SK-N-SH treated with all-trans-retinoic acid at 6 μM for 48 hours (cell line): ENCODE data around the gene ITK.
"Not testable (repeated sequence)": the region's sequence is repeated elsewhere in the genome, so short reads cannot be mapped to it uniquely, and the experiment has no call there.

Experiments
- ATAC-seq: fragments of 200-7000 bp; cut with Tn5 transposase; 3 replicates; pipeline ENCODE4 v1.9.1; 2020; ENCODE audit warnings: mild to moderate bottlenecking, moderate library complexity
- ARNTL ChIP-seq: fragments of 450-650 bp; formaldehyde crosslinking; IDR thresholded peaks from 2 replicates; pipeline ENCODE4 v1.5.0; 2020; ENCODE audit warnings: low read depth, mild to moderate bottlenecking, moderate library complexity, borderline replicate concordance
- BACH2 ChIP-seq: fragments of 250-450 bp; sonication (Bioruptor Pico); IDR thresholded peaks from 2 replicates; pipeline ENCODE4 v1.9.0; 2021; ENCODE audit warnings: mild to moderate bottlenecking, borderline replicate concordance
- CSDC2 ChIP-seq: fragments of 250-450 bp; sonication (Bioruptor Pico); IDR thresholded peaks from 2 replicates; pipeline ENCODE4 v1.5.0; 2020; ENCODE audit warnings: mild to moderate bottlenecking, moderate library complexity
- ESRRG ChIP-seq: fragments of 250-450 bp; sonication (Bioruptor Pico); IDR thresholded peaks from 2 replicates; pipeline ENCODE4 v1.6.1; 2021; ENCODE audit warnings: mild to moderate bottlenecking
- GLIS3 ChIP-seq: fragments of 250-450 bp; sonication (Bioruptor Pico); IDR thresholded peaks from 2 replicates; pipeline ENCODE4 v1.5.0; 2020; ENCODE audit warnings: mild to moderate bottlenecking, moderate library complexity
- ISL1 ChIP-seq: fragments of 250-450 bp; sonication (Bioruptor Pico); IDR thresholded peaks from 2 replicates; pipeline ENCODE4 v2.1.2; 2022; ENCODE audit warnings: mild to moderate bottlenecking, moderate library complexity
- OSR1 ChIP-seq: fragments of 250-450 bp; sonication (Bioruptor Pico); IDR thresholded peaks from 2 replicates; pipeline ENCODE4 v1.8.0; 2022; ENCODE audit warnings: moderate library complexity, mild to moderate bottlenecking, inconsistent platforms
- RARB ChIP-seq: fragments of 250-450 bp; sonication (Bioruptor Pico); IDR thresholded peaks from 2 replicates; pipeline ENCODE4 v1.8.0; 2021; ENCODE audit warnings: mild to moderate bottlenecking, moderate library complexity
- SNAI2 ChIP-seq: fragments of 250-450 bp; sonication (Bioruptor Pico); IDR thresholded peaks from 2 replicates; pipeline ENCODE4 v1.5.0; 2020; ENCODE audit warnings: mild to moderate bottlenecking, moderate library complexity
- TCF4 ChIP-seq: fragments of 250-450 bp; sonication (Bioruptor Pico); IDR thresholded peaks from 2 replicates; pipeline ENCODE4 v1.8.0; 2021; ENCODE audit warnings: mild to moderate bottlenecking, moderate library complexity, borderline replicate concordance
- TOX ChIP-seq: fragments of 250-450 bp; sonication (Bioruptor Pico); IDR thresholded peaks from 2 replicates; pipeline ENCODE4 v1.8.0; 2021; ENCODE audit warnings: mild to moderate bottlenecking, moderate library complexity, borderline replicate concordance
- ZC3H10 ChIP-seq: fragments of 250-450 bp; sonication (Bioruptor Pico); IDR thresholded peaks from 2 replicates; pipeline ENCODE4 v1.5.1; 2021; ENCODE audit warnings: mild to moderate bottlenecking, moderate library complexity
- ZFP3 ChIP-seq: fragments of 250-450 bp; sonication (Bioruptor Pico); IDR thresholded peaks from 2 replicates; pipeline ENCODE4 v1.5.0; 2020; ENCODE audit warnings: mild to moderate bottlenecking, moderate library complexity
- ZFP30 ChIP-seq: fragments of 450-650 bp; formaldehyde crosslinking; IDR thresholded peaks from 2 replicates; pipeline ENCODE4 v1.5.0; 2022; ENCODE audit warnings: mild to moderate bottlenecking, moderate library complexity
- ZNF565 ChIP-seq: fragments of 450-650 bp; formaldehyde crosslinking; conservative IDR thresholded peaks from 2 replicates; pipeline ENCODE4 v1.5.0; 2020; ENCODE audit warnings: low read depth, mild to moderate bottlenecking, moderate library complexity
- ZNF70 ChIP-seq: fragments of 450-650 bp; formaldehyde crosslinking; IDR thresholded peaks from 2 replicates; pipeline ENCODE4 v1.5.0; 2020; ENCODE audit warnings: mild to moderate bottlenecking, moderate library complexity
- ZNF8 ChIP-seq: fragments of 450-650 bp; formaldehyde crosslinking; IDR thresholded peaks from 2 replicates; pipeline ENCODE4 v1.5.0; 2020; ENCODE audit warnings: mild to moderate bottlenecking, moderate library complexity
- TF ChIP-seq, protein P1 (sequence below): fragments of 250-450 bp; sonication (Bioruptor Pico); IDR thresholded peaks from 2 replicates; pipeline ENCODE4 v1.5.1; 2021; ENCODE audit warnings: mild to moderate bottlenecking, moderate library complexity
- TF ChIP-seq, protein P2 (sequence below): fragments of 250-450 bp; sonication (Bioruptor Pico); IDR thresholded peaks from 2 replicates; pipeline ENCODE4 v1.5.0; 2020; ENCODE audit warnings: mild to moderate bottlenecking, moderate library complexity
- TF ChIP-seq, protein P3 (sequence below): fragments of 250-450 bp; sonication (Bioruptor Pico); IDR thresholded peaks from 2 replicates; pipeline ENCODE4 v1.8.0; 2020; ENCODE audit warnings: mild to moderate bottlenecking, moderate library complexity, borderline replicate concordance
- TF ChIP-seq, protein P4 (sequence below): fragments of 250-450 bp; sonication (Bioruptor Pico); IDR thresholded peaks from 2 replicates; pipeline ENCODE4 v1.5.1; 2020; ENCODE audit warnings: low read depth, mild to moderate bottlenecking, moderate library complexity

The ITK gene

DNA sequence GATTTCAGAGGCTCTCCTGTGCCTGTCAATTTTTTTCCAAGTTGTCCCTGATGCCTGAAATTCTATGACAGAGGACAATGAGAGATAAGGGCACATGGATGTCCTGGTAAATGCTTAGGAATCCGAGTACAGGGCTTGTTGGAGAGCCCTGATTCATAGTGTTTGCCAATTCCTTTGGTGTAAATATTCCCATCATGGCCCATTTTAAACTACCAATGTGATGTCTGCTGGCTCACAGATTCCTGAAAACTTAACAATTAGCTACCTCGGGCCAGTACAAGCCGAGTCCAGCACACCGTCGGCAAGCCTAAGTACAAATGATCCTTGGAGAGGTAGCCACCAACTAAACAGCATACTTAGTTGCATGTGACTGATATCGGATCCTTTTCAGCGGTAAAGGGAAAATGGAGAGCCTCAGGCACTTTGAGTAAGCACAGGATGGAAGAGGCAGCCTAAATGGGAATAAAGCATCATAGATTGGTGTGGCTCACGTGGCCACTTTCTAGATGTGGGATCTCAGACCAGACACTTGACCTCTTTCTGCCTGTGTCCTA is 3.6 kb downstream of the ITK start:
- ATAC-seq, result no peak
- no peak for TF ChIP-seq TOX

DNA sequence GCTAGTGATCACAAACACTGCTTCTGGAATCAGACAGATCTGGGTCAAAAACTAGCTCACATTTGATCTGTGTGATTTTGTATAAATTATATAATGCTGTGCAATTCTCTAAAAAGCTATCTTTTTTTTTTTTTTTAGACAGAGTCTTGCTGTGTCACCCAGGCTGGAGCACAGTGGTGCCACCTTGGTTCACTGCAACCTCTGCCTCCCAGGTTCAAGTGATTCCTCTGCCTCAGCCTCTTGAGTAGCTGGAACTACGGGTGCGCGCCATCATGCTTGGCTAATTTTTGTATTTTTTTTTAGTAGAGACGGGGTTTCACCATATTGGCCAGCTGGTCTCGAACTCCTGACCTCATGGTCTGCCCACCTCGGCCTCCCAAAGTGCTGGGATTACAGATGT is 4.5 kb downstream of the ITK start:
- not testable (repeated sequence) for ATAC-seq

DNA sequence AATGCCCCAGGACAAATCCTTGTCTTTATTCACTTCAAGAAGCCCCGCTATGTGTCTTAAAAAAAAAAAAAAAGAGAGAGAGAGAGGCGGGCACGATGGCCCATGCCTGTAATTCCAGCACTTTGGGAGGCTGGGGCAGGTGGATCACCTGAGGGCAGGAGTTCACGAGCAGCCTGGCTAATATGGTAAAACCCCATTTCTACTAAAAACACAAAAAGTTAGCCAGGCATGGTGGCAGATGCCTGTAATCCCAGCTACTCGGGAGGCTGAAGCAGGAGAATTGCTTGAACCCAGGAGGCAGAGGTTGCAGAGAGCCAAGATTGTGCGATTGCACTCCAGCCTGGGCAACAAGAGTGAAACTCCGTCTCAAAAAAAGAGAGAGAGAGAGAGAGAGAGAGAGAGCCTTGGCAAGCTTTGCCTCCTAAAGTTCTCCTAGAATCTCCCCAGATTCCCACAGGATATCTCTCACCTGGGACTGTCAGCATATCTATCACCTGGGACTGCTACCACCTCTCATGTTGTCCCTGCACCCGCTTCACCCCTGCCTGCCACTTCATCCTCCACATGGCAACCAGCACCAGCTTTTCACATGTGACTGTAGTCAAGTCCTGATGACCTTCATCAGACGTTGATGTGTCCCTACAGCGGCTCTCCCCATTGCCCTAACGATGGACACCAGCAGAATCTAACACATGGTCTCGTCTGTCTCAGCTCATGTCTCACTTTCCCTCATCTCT is 5.8 kb downstream of the ITK start:
- TF ChIP-seq OSR1 (CRISPR knock-in tag) (no peak), ZNF70 (CRISPR knock-in tag) (no peak), RARB (CRISPR knock-in tag) (no peak), BACH2 (no peak), ZNF565 (CRISPR knock-in tag) (no peak), CSDC2 (CRISPR knock-in tag) (no peak), ISL1 (CRISPR knock-in tag) (no peak), ARNTL (CRISPR knock-in tag) (no peak), ESRRG (CRISPR knock-in tag) (no peak)
- TF ChIP-seq, protein P1, sequence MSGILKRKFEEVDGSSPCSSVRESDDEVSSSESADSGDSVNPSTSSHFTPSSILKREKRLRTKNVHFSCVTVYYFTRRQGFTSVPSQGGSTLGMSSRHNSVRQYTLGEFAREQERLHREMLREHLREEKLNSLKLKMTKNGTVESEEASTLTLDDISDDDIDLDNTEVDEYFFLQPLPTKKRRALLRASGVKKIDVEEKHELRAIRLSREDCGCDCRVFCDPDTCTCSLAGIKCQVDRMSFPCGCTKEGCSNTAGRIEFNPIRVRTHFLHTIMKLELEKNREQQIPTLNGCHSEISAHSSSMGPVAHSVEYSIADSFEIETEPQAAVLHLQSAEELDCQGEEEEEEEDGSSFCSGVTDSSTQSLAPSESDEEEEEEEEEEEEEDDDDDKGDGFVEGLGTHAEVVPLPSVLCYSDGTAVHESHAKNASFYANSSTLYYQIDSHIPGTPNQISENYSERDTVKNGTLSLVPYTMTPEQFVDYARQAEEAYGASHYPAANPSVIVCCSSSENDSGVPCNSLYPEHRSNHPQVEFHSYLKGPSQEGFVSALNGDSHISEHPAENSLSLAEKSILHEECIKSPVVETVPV (CRISPR knock-in tag), result no peak
- TF ChIP-seq, protein P2, sequence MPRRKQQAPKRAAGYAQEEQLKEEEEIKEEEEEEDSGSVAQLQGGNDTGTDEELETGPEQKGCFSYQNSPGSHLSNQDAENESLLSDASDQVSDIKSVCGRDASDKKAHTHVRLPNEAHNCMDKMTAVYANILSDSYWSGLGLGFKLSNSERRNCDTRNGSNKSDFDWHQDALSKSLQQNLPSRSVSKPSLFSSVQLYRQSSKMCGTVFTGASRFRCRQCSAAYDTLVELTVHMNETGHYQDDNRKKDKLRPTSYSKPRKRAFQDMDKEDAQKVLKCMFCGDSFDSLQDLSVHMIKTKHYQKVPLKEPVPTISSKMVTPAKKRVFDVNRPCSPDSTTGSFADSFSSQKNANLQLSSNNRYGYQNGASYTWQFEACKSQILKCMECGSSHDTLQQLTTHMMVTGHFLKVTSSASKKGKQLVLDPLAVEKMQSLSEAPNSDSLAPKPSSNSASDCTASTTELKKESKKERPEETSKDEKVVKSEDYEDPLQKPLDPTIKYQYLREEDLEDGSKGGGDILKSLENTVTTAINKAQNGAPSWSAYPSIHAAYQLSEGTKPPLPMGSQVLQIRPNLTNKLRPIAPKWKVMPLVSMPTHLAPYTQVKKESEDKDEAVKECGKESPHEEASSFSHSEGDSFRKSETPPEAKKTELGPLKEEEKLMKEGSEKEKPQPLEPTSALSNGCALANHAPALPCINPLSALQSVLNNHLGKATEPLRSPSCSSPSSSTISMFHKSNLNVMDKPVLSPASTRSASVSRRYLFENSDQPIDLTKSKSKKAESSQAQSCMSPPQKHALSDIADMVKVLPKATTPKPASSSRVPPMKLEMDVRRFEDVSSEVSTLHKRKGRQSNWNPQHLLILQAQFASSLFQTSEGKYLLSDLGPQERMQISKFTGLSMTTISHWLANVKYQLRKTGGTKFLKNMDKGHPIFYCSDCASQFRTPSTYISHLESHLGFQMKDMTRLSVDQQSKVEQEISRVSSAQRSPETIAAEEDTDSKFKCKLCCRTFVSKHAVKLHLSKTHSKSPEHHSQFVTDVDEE (CRISPR knock-in tag), result no peak
- ATAC-seq, result no peak

DNA sequence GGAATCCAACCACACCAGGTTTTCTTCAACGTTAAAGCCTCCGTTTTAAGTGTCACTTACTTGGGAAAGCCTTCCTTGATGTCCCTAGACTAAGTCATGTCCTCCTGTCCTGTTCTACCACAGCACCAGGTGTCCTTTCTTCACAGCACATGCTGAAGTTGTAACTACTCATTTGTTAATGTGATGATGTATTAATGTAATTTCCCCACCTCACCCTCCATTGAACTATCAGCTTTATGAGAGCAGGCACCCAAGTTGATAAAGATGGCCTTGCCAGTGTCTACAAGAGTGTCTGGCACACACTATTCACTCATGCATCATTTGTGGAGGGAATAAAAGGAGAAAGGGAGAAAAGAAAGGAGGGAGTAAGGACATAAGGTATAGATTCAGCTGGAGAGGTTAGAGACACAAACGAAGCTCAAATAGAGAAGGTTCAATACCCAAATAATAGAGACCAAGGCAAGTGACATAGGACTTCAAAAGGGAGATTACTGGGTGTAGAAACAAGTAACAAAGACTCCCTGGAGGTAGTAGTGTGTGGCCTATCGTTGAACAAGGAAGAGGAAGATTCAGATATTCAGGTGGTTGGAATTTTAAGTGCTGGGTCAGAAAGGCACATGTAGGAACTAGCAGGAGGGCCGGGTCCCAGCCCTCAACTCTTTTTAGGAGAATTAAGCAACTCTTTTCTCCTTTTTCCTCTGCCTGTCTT is 6.6 kb downstream of the ITK start:
- ATAC-seq, result no peak
- TF ChIP-seq ZC3H10 (CRISPR knock-in tag) (no peak), ZNF8 (CRISPR knock-in tag) (no peak), ZFP3 (CRISPR knock-in tag) (no peak), ZNF565 (CRISPR knock-in tag) (no peak), ISL1 (CRISPR knock-in tag) (no peak), TCF4 (no peak), OSR1 (CRISPR knock-in tag) (no peak), TOX (no peak), ZFP30 (CRISPR knock-in tag) (no peak), GLIS3 (CRISPR knock-in tag) (no peak), SNAI2 (CRISPR knock-in tag) (no peak), BACH2 (no peak)
- TF ChIP-seq, protein P3, sequence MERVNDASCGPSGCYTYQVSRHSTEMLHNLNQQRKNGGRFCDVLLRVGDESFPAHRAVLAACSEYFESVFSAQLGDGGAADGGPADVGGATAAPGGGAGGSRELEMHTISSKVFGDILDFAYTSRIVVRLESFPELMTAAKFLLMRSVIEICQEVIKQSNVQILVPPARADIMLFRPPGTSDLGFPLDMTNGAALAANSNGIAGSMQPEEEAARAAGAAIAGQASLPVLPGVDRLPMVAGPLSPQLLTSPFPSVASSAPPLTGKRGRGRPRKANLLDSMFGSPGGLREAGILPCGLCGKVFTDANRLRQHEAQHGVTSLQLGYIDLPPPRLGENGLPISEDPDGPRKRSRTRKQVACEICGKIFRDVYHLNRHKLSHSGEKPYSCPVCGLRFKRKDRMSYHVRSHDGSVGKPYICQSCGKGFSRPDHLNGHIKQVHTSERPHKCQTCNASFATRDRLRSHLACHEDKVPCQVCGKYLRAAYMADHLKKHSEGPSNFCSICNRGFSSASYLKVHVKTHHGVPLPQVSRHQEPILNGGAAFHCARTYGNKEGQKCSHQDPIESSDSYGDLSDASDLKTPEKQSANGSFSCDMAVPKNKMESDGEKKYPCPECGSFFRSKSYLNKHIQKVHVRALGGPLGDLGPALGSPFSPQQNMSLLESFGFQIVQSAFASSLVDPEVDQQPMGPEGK (CRISPR knock-in tag), result no peak
- TF ChIP-seq, protein P2 (CRISPR knock-in tag), result no peak
- TF ChIP-seq, protein P1 (CRISPR knock-in tag), result no peak
- TF ChIP-seq, protein P4, sequence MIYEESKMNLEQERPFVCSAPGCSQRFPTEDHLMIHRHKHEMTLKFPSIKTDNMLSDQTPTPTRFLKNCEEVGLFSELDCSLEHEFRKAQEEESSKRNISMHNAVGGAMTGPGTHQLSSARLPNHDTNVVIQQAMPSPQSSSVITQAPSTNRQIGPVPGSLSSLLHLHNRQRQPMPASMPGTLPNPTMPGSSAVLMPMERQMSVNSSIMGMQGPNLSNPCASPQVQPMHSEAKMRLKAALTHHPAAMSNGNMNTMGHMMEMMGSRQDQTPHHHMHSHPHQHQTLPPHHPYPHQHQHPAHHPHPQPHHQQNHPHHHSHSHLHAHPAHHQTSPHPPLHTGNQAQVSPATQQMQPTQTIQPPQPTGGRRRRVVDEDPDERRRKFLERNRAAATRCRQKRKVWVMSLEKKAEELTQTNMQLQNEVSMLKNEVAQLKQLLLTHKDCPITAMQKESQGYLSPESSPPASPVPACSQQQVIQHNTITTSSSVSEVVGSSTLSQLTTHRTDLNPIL (CRISPR knock-in tag), result no peak
